Keratinocyte (primary cell): ENCODE results near the gene LRP10. TPM values are rescaled to one million over a fixed set of nuclear protein-coding genes. Genes with fewer than 3 reads are reported as not detected.
A peak's percentile ranks its signal among the peaks of the same experiment; 100 is the strongest.
"Not testable (repeated sequence)": the region's sequence is repeated elsewhere in the genome, so short reads cannot be mapped to it uniquely, and the experiment has no call there.

ENCODE experiments used
- DNase-seq: peaks from one replicate; pipeline ENCODE4 v3.0.0-alpha.2; 2011; ENCODE audit warnings: low read depth, missing footprints, low spot score
- FAIRE-seq: peaks from 2 replicates; lab custom pipeline; 2011; peaks lifted over from hg19 to GRCh38; lab: Jason Lieb, UNC
- H2AFZ ChIP-seq: 2 replicates; pipeline ENCODE4 v1.6.0; 2012; ENCODE audit warnings: low read length, control low read depth, inconsistent platforms; ENCODE audit not compliant: control insufficient read depth
- H3K27ac ChIP-seq: 2 replicates; pipeline ENCODE4 v1.5.1; 2011; ENCODE audit warnings: low read length; ENCODE audit not compliant: control insufficient read depth, insufficient read depth
- H3K27me3 ChIP-seq: 3 replicates; pipeline ENCODE4 v1.6.0; 2011; ENCODE audit warnings: low read length; ENCODE audit not compliant: control insufficient read depth, insufficient read depth; ENCODE audit errors: extremely low read depth
- H3K36me3 ChIP-seq, 2 experiments: 2 replicates in 1 of 2; 3 replicates in 1 of 2; pipeline ENCODE4 v1.5.1; 2011; ENCODE audit warnings: low read length in 2 of 2, mild to moderate bottlenecking in 1 of 2; ENCODE audit not compliant: control insufficient read depth in 2 of 2, insufficient read depth in 2 of 2; ENCODE audit errors: extremely low read depth in 1 of 2
- H3K4me1 ChIP-seq: 3 replicates; pipeline ENCODE4 v1.5.1; 2011; ENCODE audit warnings: low read length; ENCODE audit not compliant: control insufficient read depth, insufficient read depth; ENCODE audit errors: extremely low read depth
- H3K4me2 ChIP-seq: 3 replicates; pipeline ENCODE4 v1.6.0; 2011; ENCODE audit warnings: low read depth, low read length; ENCODE audit not compliant: control insufficient read depth, insufficient read depth; ENCODE audit errors: extremely low read depth
- H3K4me3 ChIP-seq, 3 experiments: fragments of 200-600 bp in 1 of 3; sonication (generic) in 1 of 3; 2 replicates in 2 of 3; 3 replicates in 1 of 3; pipeline ENCODE4 v1.5.1; 2011 to 2016; ENCODE audit warnings: low read length in 3 of 3, mild to moderate bottlenecking in 3 of 3, control low read depth in 2 of 3, inconsistent platforms in 1 of 3, low read depth in 1 of 3, mixed read lengths in 1 of 3, mixed run types in 1 of 3, moderate library complexity in 1 of 3; ENCODE audit not compliant: control insufficient read depth in 2 of 3, insufficient read depth in 2 of 3; ENCODE audit errors: extremely low read depth in 1 of 3
- H3K79me2 ChIP-seq: 2 replicates; pipeline ENCODE4 v1.6.0; 2012; ENCODE audit warnings: low read length; ENCODE audit not compliant: control insufficient read depth, insufficient read depth
- H3K9ac ChIP-seq: 3 replicates; pipeline ENCODE4 v1.6.0; 2011; ENCODE audit warnings: low read length; ENCODE audit not compliant: control insufficient read depth, insufficient read depth; ENCODE audit errors: extremely low read depth
- H3K9me1 ChIP-seq: 3 replicates; pipeline ENCODE4 v1.6.0; 2011; ENCODE audit warnings: low read length; ENCODE audit not compliant: control insufficient read depth, insufficient read depth; ENCODE audit errors: extremely low read depth
- H3K9me3 ChIP-seq: 2 replicates; pipeline ENCODE4 v1.5.1; 2012; ENCODE audit warnings: low read depth, low read length; ENCODE audit not compliant: control insufficient read depth
- H4K20me1 ChIP-seq: 3 replicates; pipeline ENCODE4 v1.6.0; 2011; ENCODE audit warnings: low read length; ENCODE audit not compliant: control insufficient read depth, insufficient read depth; ENCODE audit errors: extremely low read depth
- CTCF ChIP-seq, 3 experiments: IDR thresholded peaks in 1 of 3; conservative IDR thresholded peaks in 1 of 3; optimal IDR thresholded peaks in 1 of 3; 2 replicates in 2 of 3; 3 replicates in 1 of 3; pipeline versions ENCODE3 to v1.5.1; 2011; ENCODE audit warnings: low read length in 3 of 3, mild to moderate bottlenecking in 3 of 3, moderate library complexity in 2 of 3, control low read depth in 1 of 3, inconsistent platforms in 1 of 3; ENCODE audit not compliant: insufficient read depth in 2 of 3; ENCODE audit errors: extremely low read depth in 1 of 3
- EZH2 ChIP-seq: IDR thresholded peaks from one replicate; pipeline ENCODE4 v1.6.1; 2012; ENCODE audit warnings: inconsistent platforms, mild to moderate bottlenecking, low read length, moderate library complexity
- dilution Hi-C: fragments of 300-500 bp; cut with MboI; formaldehyde crosslinking; loops from one replicate; pipeline ENCODE4 v1.7.0; 2020; ENCODE audit warnings: low sequenced_read_pairs; ENCODE audit not compliant: extremely low pct_ligation_motif_present
- polyA plus RNA-seq, 5 experiments: library from polyadenylated mRNA; depleted of rRNA in 3 of 5; stranded (reverse) in 3 of 5; stranded (forward) in 1 of 5; unstranded in 1 of 5; fragments of >200 nt; gene quantifications; 1 replicate in 1 of 5; 2 replicates in 3 of 5; 3 replicates in 1 of 5; pipeline versions ENCODE4 v1.2.1 to v1.2.3, GENCODE V29; 2011 to 2012; ENCODE audit warnings: missing spikeins in 2 of 5, low read depth in 1 of 5, low replicate concordance in 1 of 5

Gene LRP10
- polyA plus RNA-seq, 1 donor (not counting 4 experiments of a cell fraction or from before 2014, with no cell fraction given), result 36.7 TPM

GRCh38 chr14:22822571-22823098, 48.9 kb upstream of the LRP10 start:
- TF ChIP-seq EZH2 (no peak), CTCF (optimal IDR thresholded peaks at IDR 0.05 in 1 of 3, IDR thresholded peaks at IDR 0.05 in 1 of 3, conservative IDR thresholded peaks at IDR 0.05 in 1 of 3; ENCODE audit: extremely low read depth in 1 of 3, insufficient read depth in 2 of 3, low read length in 3 of 3) (peak; percentile 79 to 85 (median 81))
- no peak overlapping the region for H2AFZ ChIP-seq
- H3K9me1 ChIP-seq, result no peaks in the 10 kb centered on the region
- H3K27me3 ChIP-seq, result no peaks in the 10 kb centered on the region
- no peaks in the 10 kb centered on the region for H3K9me3 ChIP-seq
- H4K20me1 ChIP-seq, result no peaks in the 10 kb centered on the region
- dilution Hi-C loops, result no loop called here
- FAIRE-seq (no peak), DNase-seq (no peak)
- no peaks in the 10 kb centered on the region for H3K79me2 ChIP-seq
- H3K4me3 ChIP-seq, result peak overlapping the region in 2 of 3 experiments; percentile 12 to 29
- peak overlapping the region; percentile 42 for H3K9ac ChIP-seq
- no peaks in the 10 kb centered on the region for H3K36me3 ChIP-seq
- no peak overlapping the region for H3K27ac ChIP-seq
- peaks cover 25% of the 10 kb centered on the region for H3K4me1 ChIP-seq
- peak overlapping the region; percentile 48 for H3K4me2 ChIP-seq

- dilution Hi-C loops, result no loop called here
- Histone ChIP-seq H3K36me3 (no peaks in the 10 kb centered on the region), H3K79me2 (peaks cover 2% of the 10 kb centered on the region), H3K4me3 (no peak overlapping the region), H3K27me3 (no peaks in the 10 kb centered on the region), H3K4me2 (peak overlapping the region; percentile 11), H3K4me1 (peaks cover 30% of the 10 kb centered on the region), H2AFZ (peak overlapping the region; percentile 52), H3K9ac (no peak overlapping the region), H3K9me1 (no peaks in the 10 kb centered on the region), H3K27ac (peak overlapping the region; percentile 15), H3K9me3 (no peaks in the 10 kb centered on the region), H4K20me1 (no peaks in the 10 kb centered on the region)
- peak; percentile 93 for FAIRE-seq
- no peak for DNase-seq
- TF ChIP-seq EZH2 (no peak), CTCF (optimal IDR thresholded peaks at IDR 0.05 in 1 of 3, IDR thresholded peaks at IDR 0.05 in 1 of 3, conservative IDR thresholded peaks at IDR 0.05 in 1 of 3; ENCODE audit: extremely low read depth in 1 of 3, insufficient read depth in 2 of 3, low read length in 3 of 3) (no peak)
These were observed 46.7 kb upstream of the LRP10 start for GRCh38 chr14:22824711-22825359.

DNA sequence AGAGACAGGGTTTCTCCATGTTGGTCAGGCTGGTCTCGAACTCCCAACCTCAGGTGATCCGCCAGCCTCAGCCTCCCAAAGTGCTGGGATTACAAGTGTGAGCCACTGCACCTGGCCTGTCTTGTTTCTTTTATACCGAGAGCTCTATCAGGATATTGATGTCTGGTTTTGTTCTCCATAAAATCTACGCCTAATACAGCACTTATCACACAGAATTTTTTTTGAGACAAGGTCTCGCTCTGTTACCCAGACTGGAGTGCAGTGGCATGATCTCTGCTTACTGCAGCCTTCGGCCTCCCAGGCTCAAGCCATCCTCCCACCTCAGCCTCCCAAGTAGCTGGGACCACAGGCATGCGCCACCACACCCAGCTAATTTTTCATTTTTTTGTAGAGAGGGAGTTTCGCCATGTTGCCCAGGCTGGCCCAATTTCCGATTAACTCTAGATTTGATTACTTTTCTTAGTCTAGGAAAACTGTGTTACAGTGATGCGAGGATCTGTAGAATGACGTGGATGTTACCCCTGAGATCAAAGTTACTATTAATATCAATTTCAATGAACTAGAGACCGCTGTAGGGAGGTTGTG, 42.4 kb upstream of the LRP10 start:
- H3K9me1 ChIP-seq, H3K9me3 ChIP-seq, DNase-seq, FAIRE-seq, H3K27me3 ChIP-seq, H4K20me1 ChIP-seq, dilution Hi-C loops: not testable (repeated sequence)
- Histone ChIP-seq H3K4me1 (peaks cover 21% of the 10 kb centered on the region), H3K36me3 (peaks cover 7 to 10% of the 10 kb centered on the region in 2 experiments), H3K79me2 (peaks cover 24% of the 10 kb centered on the region), H3K9ac (peak overlapping the region; percentile 93), H3K4me3 (peak overlapping the region; percentile 70 to 99 (median 92)), H3K4me2 (peak overlapping the region; percentile 97), H3K27ac (peak overlapping the region; percentile 82), H2AFZ (peak overlapping the region; percentile 97)
